ENCODE measurements around the gene E2F8.

DNA sequence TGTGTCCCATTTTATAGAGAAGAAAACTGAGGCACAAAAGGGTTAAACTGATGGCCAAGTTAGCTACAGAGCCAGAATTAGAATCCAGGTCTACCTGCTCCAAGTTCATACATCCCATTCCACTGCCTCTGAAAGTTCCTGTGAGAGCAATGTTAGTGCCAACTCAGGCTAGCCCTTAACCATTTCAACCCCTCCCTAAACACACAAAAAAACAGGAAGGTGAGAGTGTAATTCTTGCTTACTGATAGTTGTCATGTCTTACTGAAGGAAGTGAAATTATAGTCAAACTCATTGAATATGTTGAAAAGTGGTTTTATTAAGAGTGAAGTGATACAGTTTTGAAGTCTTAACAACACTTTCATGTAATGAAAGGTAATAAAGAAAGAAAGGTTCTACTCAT is 2.9 kb upstream of the E2F8 start:
- TF ChIP-seq POLR2AphosphoS5 (IDR thresholded peaks at IDR 0.05; ENCODE audit: low read depth, low read length) (no peak), FOXM1 (IDR thresholded peaks at IDR 0.05; ENCODE audit: low read depth) (no peak), JUND (IDR thresholded peaks at IDR 0.05) (no peak), SIN3A (IDR thresholded peaks at IDR 0.05; ENCODE audit: borderline replicate concordance, low read depth, low read length) (no peak), MEF2A (IDR thresholded peaks at IDR 0.05; ENCODE audit: borderline replicate concordance, low read depth) (no peak), TAF1 (IDR thresholded peaks at IDR 0.05; ENCODE audit: borderline replicate concordance, low read depth, low read length) (no peak), RCOR1 (IDR thresholded peaks at IDR 0.05; ENCODE audit: low read length) (no peak), FOXJ3 (CRISPR knock-in tag; IDR thresholded peaks at IDR 0.05) (no peak), EP300 (IDR thresholded peaks at IDR 0.05; ENCODE audit: borderline replicate concordance in 1 of 2, low read depth in 1 of 2, low read length in 1 of 2) (no peak)
- TF ChIP-seq, protein P1, sequence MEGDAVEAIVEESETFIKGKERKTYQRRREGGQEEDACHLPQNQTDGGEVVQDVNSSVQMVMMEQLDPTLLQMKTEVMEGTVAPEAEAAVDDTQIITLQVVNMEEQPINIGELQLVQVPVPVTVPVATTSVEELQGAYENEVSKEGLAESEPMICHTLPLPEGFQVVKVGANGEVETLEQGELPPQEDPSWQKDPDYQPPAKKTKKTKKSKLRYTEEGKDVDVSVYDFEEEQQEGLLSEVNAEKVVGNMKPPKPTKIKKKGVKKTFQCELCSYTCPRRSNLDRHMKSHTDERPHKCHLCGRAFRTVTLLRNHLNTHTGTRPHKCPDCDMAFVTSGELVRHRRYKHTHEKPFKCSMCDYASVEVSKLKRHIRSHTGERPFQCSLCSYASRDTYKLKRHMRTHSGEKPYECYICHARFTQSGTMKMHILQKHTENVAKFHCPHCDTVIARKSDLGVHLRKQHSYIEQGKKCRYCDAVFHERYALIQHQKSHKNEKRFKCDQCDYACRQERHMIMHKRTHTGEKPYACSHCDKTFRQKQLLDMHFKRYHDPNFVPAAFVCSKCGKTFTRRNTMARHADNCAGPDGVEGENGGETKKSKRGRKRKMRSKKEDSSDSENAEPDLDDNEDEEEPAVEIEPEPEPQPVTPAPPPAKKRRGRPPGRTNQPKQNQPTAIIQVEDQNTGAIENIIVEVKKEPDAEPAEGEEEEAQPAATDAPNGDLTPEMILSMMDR (IDR thresholded peaks at IDR 0.05): no peak
- TF ChIP-seq, protein P2, sequence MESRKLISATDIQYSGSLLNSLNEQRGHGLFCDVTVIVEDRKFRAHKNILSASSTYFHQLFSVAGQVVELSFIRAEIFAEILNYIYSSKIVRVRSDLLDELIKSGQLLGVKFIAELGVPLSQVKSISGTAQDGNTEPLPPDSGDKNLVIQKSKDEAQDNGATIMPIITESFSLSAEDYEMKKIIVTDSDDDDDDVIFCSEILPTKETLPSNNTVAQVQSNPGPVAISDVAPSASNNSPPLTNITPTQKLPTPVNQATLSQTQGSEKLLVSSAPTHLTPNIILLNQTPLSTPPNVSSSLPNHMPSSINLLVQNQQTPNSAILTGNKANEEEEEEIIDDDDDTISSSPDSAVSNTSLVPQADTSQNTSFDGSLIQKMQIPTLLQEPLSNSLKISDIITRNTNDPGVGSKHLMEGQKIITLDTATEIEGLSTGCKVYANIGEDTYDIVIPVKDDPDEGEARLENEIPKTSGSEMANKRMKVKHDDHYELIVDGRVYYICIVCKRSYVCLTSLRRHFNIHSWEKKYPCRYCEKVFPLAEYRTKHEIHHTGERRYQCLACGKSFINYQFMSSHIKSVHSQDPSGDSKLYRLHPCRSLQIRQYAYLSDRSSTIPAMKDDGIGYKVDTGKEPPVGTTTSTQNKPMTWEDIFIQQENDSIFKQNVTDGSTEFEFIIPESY (IDR thresholded peaks at IDR 0.05; ENCODE audit: borderline replicate concordance, low read depth): no peak
- TF ChIP-seq, protein P3, sequence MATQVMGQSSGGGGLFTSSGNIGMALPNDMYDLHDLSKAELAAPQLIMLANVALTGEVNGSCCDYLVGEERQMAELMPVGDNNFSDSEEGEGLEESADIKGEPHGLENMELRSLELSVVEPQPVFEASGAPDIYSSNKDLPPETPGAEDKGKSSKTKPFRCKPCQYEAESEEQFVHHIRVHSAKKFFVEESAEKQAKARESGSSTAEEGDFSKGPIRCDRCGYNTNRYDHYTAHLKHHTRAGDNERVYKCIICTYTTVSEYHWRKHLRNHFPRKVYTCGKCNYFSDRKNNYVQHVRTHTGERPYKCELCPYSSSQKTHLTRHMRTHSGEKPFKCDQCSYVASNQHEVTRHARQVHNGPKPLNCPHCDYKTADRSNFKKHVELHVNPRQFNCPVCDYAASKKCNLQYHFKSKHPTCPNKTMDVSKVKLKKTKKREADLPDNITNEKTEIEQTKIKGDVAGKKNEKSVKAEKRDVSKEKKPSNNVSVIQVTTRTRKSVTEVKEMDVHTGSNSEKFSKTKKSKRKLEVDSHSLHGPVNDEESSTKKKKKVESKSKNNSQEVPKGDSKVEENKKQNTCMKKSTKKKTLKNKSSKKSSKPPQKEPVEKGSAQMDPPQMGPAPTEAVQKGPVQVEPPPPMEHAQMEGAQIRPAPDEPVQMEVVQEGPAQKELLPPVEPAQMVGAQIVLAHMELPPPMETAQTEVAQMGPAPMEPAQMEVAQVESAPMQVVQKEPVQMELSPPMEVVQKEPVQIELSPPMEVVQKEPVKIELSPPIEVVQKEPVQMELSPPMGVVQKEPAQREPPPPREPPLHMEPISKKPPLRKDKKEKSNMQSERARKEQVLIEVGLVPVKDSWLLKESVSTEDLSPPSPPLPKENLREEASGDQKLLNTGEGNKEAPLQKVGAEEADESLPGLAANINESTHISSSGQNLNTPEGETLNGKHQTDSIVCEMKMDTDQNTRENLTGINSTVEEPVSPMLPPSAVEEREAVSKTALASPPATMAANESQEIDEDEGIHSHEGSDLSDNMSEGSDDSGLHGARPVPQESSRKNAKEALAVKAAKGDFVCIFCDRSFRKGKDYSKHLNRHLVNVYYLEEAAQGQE (IDR thresholded peaks at IDR 0.05; ENCODE audit: low read depth, low read length): no peak
